ENCODE results near the gene PRSS53. TPM values are rescaled to one million over a fixed set of nuclear protein-coding genes. Genes with fewer than 3 reads are reported as not detected.

PRSS53 gene
- total RNA-seq, 1 donor from 2014 or later: 1.1 TPM

GRCh38 chr16:31090540-31090939 is 1.8 kb upstream of the PRSS53 start:
- H3K27me3 ChIP-seq (ENCODE audit: control insufficient read depth, insufficient read depth, low read length): no peaks in the 10 kb centered on the region
- H3K36me3 ChIP-seq (ENCODE audit: control insufficient read depth, insufficient read depth, low read length): peaks cover 5% of the 10 kb centered on the region
- FAIRE-seq (no peak), DNase-seq (ENCODE audit: low read depth) (peak; percentile 18)
- TF ChIP-seq CTCF (IDR thresholded peaks at IDR 0.05; ENCODE audit: insufficient read depth, low read length, severe bottlenecking): no peak
- H3K4me3 ChIP-seq (ENCODE audit: low read depth, low read length): no peak overlapping the region

- no peak overlapping the region for H3K4me3 ChIP-seq (ENCODE audit: low read depth, low read length)
- DNase-seq (ENCODE audit: low read depth) (no peak), FAIRE-seq (no peak)
- no peak for TF ChIP-seq CTCF (IDR thresholded peaks at IDR 0.05; ENCODE audit: insufficient read depth, low read length, severe bottlenecking)
- H3K27me3 ChIP-seq (ENCODE audit: control insufficient read depth, insufficient read depth, low read length): no peaks in the 10 kb centered on the region
- peaks cover 6% of the 10 kb centered on the region for H3K36me3 ChIP-seq (ENCODE audit: control insufficient read depth, insufficient read depth, low read length)
These were observed 456 bp upstream of the PRSS53 start for GRCh38 chr16:31089199-31089598.

GRCh38 chr16:31087971-31088370 is 772 bp downstream of the PRSS53 start:
- no peak overlapping the region for H3K4me3 ChIP-seq (ENCODE audit: low read depth, low read length)
- H3K27me3 ChIP-seq (ENCODE audit: control insufficient read depth, insufficient read depth, low read length): no peaks in the 10 kb centered on the region
- FAIRE-seq (no peak), DNase-seq (ENCODE audit: low read depth) (no peak)
- no peak for TF ChIP-seq CTCF (IDR thresholded peaks at IDR 0.05; ENCODE audit: insufficient read depth, low read length, severe bottlenecking)
- H3K36me3 ChIP-seq (ENCODE audit: control insufficient read depth, insufficient read depth, low read length): peaks cover 7% of the 10 kb centered on the region

GRCh38 chr16:31087481-31087880 is 1.3 kb downstream of the PRSS53 start:
- Histone ChIP-seq H3K4me3 (ENCODE audit: low read depth, low read length) (no peak overlapping the region), H3K27me3 (ENCODE audit: control insufficient read depth, insufficient read depth, low read length) (no peaks in the 10 kb centered on the region), H3K36me3 (ENCODE audit: control insufficient read depth, insufficient read depth, low read length) (peaks cover 9% of the 10 kb centered on the region)
- FAIRE-seq (no peak), DNase-seq (ENCODE audit: low read depth) (no peak)
- TF ChIP-seq CTCF (IDR thresholded peaks at IDR 0.05; ENCODE audit: insufficient read depth, low read length, severe bottlenecking): no peak

GRCh38 chr16:31086629-31086906 is 2.2 kb downstream of the PRSS53 start:
- TF ChIP-seq CTCF (IDR thresholded peaks at IDR 0.05; ENCODE audit: insufficient read depth, low read length, severe bottlenecking): no peak
- H3K36me3 ChIP-seq (ENCODE audit: control insufficient read depth, insufficient read depth, low read length): peaks cover 10% of the 10 kb centered on the region
- no peak for FAIRE-seq
- H3K27me3 ChIP-seq (ENCODE audit: control insufficient read depth, insufficient read depth, low read length): no peaks in the 10 kb centered on the region
- no peak overlapping the region for H3K4me3 ChIP-seq (ENCODE audit: low read depth, low read length)
- no peak for DNase-seq (ENCODE audit: low read depth)

GRCh38 chr16:31085873-31086628 is 2.7 kb downstream of the PRSS53 start:
- DNase-seq (ENCODE audit: low read depth) (no peak), FAIRE-seq (no peak)
- TF ChIP-seq CTCF (IDR thresholded peaks at IDR 0.05; ENCODE audit: insufficient read depth, low read length, severe bottlenecking): no peak

More at GRCh38 chr16:31085873-31086628, 2.7 kb downstream of the PRSS53 start:
- no peak overlapping the region for H3K4me3 ChIP-seq (ENCODE audit: low read depth, low read length)
- H3K27me3 ChIP-seq (ENCODE audit: control insufficient read depth, insufficient read depth, low read length): no peaks in the 10 kb centered on the region
- H3K36me3 ChIP-seq (ENCODE audit: control insufficient read depth, insufficient read depth, low read length): peaks cover 11% of the 10 kb centered on the region
